GM10248 (cell line): ENCODE measurements around the gene DRD4.

Experiments used
- CTCF ChIA-PET: fragments of 300-600 bp; sonication (Branson Sonifier 250); formaldehyde crosslinking; extraction: SDS; loops from one replicate; lab custom pipeline; 2021; ENCODE audit warnings: antibody characterized with exemption; lab: Yijun Ruan, JAX
- POLR2A ChIA-PET: fragments of 350-650 bp; sonication (Branson Sonifier 250); formaldehyde crosslinking; extraction: SDS; loops from one replicate; lab custom pipeline; 2020; ENCODE audit warnings: antibody characterized with exemption; lab: Yijun Ruan, JAX
- DNase-seq: peaks from one replicate; pipeline ENCODE4 v3.0.0; 2012; ENCODE audit errors: extremely low spot score
- TF ChIP-seq, protein P1 (sequence below): IDR thresholded peaks from 2 replicates; pipeline ENCODE4 v1.5.1; 2012; ENCODE audit warnings: mild to moderate bottlenecking, low read depth; ENCODE audit errors: extremely low read depth, missing control alignments, control extremely low read depth

DRD4 gene

DNA sequence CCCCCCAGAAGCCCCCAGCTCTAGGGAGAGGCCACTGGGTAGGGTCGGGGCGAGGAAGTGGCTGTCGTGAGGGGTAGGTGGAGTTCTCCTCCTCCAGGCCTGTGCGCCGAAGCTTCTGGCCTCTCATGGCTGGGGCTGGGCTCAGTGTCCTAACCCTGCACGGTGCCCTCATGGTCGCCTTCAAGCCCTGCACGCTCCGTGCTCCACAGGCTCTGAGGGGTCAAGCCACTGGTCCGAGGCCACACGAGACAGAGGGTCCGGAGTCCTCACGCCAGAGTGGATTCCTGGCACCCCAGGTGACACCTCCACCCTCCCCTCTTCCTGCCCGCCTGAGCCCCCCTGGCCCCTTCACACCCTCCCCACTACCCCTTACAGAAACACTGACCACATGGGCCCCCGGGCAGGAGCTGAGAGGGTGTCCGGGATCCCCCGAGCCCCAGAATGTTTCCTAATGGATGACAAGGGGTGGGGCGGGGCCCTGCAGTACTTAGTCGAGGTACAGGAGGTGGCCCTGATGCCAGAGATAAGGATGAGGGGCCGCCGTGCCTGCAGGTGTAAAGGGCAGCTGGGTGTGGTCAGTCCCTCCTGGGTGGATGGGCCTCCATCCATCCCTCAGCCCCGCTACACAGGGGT lies 11.3 kb upstream of the DRD4 start:
- ChIA-PET POLR2A (interaction anchor here (0.6 kb wide), 1 partner anchor 132 kb away, joined by 4 read pairs; no protein-coding TSS in a partner anchor), CTCF (no interaction called here)
- TF ChIP-seq, protein P1, sequence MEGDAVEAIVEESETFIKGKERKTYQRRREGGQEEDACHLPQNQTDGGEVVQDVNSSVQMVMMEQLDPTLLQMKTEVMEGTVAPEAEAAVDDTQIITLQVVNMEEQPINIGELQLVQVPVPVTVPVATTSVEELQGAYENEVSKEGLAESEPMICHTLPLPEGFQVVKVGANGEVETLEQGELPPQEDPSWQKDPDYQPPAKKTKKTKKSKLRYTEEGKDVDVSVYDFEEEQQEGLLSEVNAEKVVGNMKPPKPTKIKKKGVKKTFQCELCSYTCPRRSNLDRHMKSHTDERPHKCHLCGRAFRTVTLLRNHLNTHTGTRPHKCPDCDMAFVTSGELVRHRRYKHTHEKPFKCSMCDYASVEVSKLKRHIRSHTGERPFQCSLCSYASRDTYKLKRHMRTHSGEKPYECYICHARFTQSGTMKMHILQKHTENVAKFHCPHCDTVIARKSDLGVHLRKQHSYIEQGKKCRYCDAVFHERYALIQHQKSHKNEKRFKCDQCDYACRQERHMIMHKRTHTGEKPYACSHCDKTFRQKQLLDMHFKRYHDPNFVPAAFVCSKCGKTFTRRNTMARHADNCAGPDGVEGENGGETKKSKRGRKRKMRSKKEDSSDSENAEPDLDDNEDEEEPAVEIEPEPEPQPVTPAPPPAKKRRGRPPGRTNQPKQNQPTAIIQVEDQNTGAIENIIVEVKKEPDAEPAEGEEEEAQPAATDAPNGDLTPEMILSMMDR, result no peak
- DNase-seq, result no peak

DNA sequence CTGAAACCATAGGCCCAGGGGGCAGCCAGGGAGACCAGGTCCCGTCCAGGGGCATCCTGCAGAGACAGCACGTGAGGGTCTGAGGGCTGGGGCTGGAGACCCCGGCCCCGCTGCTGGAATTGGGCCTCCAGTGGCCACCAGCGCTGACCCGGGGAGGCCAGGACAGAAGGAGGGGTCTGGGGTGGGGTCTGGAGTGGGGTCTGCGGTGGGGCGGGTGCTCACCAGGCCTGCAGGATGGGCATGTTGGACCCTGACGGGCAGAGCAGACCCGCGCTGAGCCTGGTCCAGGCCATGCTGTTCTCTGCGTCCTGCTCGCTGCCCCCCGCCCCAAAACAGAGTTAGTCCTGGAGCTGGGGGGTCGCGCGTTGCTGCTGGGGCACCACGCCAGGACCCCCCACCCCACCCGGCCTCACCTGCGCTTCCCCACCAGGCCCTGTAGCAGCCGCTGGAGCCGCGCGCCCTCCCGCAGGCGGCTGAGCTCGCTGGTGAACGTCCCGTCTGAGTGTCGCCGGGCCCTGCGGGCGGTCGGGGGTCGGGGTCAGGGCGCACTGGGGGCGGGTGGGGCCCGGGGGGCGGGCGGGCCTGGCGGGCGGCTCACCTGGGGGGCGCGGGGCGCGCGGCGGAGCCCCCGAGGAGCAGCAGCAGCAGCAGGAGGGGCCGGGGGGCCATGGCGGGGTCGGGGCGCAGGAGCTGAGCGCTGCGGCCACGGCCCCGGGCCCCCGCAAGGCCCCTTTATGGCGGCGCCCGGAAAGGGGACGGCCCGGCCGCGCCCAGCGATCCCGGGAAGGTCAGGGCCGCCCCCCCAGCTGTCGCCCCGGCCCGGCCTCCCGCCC lies 10.4 kb upstream of the DRD4 start, which contains the start of gene SCT:
Gene SCT (minus strand): TSS at position 707 of the 833 bp plus-strand sequence. CDS start 38 bp downstream, at position 669.
- ChIA-PET CTCF (interaction anchor here (0.8 to 1.4 kb wide), 2 partner anchors 36 to 70 kb away, joined by 3 read pairs; no protein-coding TSS in a partner anchor), POLR2A (interaction anchor here (0.6 to 1.2 kb wide), 2 partner anchors 11 to 131 kb away, joined by 3 to 4 read pairs; partner anchors contain the start of gene IRF7)
- TF ChIP-seq, protein P1, result no peak
- no peak for DNase-seq

DNA sequence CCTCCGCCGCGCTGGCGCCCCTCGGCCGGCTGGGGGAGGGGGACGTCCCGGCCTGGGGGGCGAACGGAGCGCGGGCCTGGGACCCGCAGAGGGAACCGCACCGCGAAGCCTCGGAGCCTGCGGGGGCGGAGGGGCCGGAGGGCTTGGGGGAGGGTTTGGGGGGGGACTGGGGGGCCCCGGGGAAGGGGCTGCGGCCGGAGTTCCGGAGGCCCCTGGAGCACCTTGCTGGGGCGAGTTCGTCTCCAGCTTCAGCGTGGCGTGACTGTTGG lies 9.8 kb upstream of the DRD4 start:
- ChIA-PET CTCF (interaction anchor here (0.8 to 1.4 kb wide), 2 partner anchors 35 to 70 kb away, joined by 3 read pairs; no protein-coding TSS in a partner anchor), POLR2A (interaction anchor here (1.2 kb wide), 1 partner anchor 12 kb away, joined by 3 read pairs; the partner anchor contains the start of gene IRF7)
- no peak for DNase-seq
- TF ChIP-seq, protein P1, result no peak

DNA sequence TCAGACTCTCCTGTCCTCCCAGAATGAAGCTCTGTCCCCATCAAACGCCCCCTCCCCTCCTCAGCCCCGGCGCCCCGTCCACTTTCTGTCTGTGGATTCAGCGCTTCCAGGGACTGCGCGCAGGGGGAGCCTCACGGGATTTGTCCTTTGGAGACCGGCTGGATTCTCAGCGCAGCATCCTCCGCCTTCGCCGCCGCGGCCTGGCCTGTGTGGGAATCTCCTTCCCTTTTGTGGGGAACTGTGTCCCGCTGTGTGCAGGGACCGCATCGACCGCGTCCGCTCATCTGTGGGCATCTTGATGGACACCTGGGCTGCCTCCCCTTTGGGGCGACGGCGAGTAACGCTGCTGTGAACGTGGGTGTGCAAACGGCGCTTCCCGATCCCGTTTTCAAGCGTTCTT lies 9.0 kb upstream of the DRD4 start:
- no peak for DNase-seq
- TF ChIP-seq, protein P1, result no peak
- ChIA-PET POLR2A (no interaction called here), CTCF (interaction anchor here (1.4 kb wide), 1 partner anchor 71 kb away, joined by 3 read pairs; no protein-coding TSS in a partner anchor)

DNA sequence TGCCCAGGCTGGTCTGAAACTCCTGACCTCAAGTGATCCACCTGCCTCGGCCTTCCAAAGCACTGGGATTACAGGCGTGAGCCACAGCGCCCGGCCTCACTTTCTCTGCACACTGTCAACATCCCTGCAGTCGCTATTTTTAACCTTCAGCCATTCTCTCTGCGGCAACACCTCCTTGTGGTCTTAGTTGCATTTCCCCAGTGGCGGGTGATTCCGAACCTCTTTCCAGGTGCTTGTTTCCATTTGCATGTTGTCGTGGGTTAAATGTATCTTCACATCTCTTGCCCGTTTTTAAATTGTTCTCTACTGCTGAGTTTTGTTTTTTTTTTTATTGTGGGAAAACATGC lies 7.9 kb upstream of the DRD4 start:
- POLR2A ChIA-PET, result no interaction called here
- DNase-seq, result peak; percentile 69
- TF ChIP-seq, protein P1, result peak; percentile 23
- CTCF ChIA-PET, result interaction anchor here (0.7 to 1.0 kb wide), 2 partner anchors 17 to 74 kb away, joined by 3 read pairs; no protein-coding TSS in a partner anchor

DNA sequence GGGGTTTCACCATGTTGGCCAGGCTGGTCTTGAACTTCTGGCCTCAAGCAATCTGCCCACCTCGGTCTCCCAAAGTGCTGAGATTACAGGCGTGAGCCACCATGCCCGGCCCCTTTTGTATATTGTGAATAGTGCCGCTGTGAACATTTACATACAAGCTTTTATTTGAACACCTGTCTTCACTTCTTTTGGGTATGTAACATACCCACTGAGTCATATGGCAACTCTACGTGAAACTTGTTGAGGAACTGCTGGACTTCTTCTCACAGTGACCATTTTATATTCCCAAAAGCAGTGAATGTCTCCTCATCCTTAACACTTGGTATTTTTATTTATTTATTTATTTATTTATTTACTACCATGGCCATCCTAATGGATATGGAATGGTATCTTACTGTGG lies 6.2 kb upstream of the DRD4 start:
- ChIA-PET POLR2A (no interaction called here), CTCF (interaction anchor here (0.7 kb wide), 1 partner anchor 65 kb away, joined by 3 read pairs; the partner anchor contains the start of gene TMEM80)
- TF ChIP-seq, protein P1, result no peak
- no peak for DNase-seq
